NCI-H510A (cell line): ENCODE data around the gene TIMP2.
"Not testable (repeated sequence)": the region's sequence is repeated elsewhere in the genome, so short reads cannot be mapped to it uniquely, and the experiment has no call there.

Source experiments
- DNase-seq: peaks from one replicate; lab custom pipeline; 2025; lab: John Stamatoyannopoulos, UW

Gene TIMP2

GRCh38 chr17:78929908-78930775 lies 5.0 kb upstream of the TIMP2 start:
- no peak for DNase-seq

GRCh38 chr17:78925662-78926555 lies 722 bp upstream of the TIMP2 start:
- no peak for DNase-seq

GRCh38 chr17:78924481-78925151 lies 571 bp downstream of the TIMP2 start:
- DNase-seq: no peak

GRCh38 chr17:78923660-78924453 lies 1.3 kb downstream of the TIMP2 start:
- peak; percentile 64 for DNase-seq

- DNase-seq: no peak
Observed at GRCh38 chr17:78922816-78923498, 2.2 kb downstream of the TIMP2 start.

- no peak for DNase-seq
Observed at GRCh38 chr17:78921437-78921971, 3.7 kb downstream of the TIMP2 start.

- DNase-seq: no peak
Observed at GRCh38 chr17:78920528-78920927, 4.7 kb downstream of the TIMP2 start.

- DNase-seq: no peak
Observed at GRCh38 chr17:78919861-78920450, 5.2 kb downstream of the TIMP2 start.

GRCh38 chr17:78918979-78919378 lies 6.2 kb downstream of the TIMP2 start:
- no peak for DNase-seq

- DNase-seq: no peak
Observed at GRCh38 chr17:78917451-78918275, 7.5 kb downstream of the TIMP2 start.

GRCh38 chr17:78915872-78916632 lies 9.1 kb downstream of the TIMP2 start:
- DNase-seq: no peak

- DNase-seq: no peak
Observed at GRCh38 chr17:78913115-78913514, 12.1 kb downstream of the TIMP2 start.

- DNase-seq: no peak
Observed at GRCh38 chr17:78912082-78912481, 13.1 kb downstream of the TIMP2 start.

GRCh38 chr17:78911543-78911942 lies 13.6 kb downstream of the TIMP2 start:
- DNase-seq: not testable (repeated sequence)

- DNase-seq: no peak
Observed at GRCh38 chr17:78910497-78911284, 14.5 kb downstream of the TIMP2 start.

- no peak for DNase-seq
Observed at GRCh38 chr17:78908426-78908825, 16.8 kb downstream of the TIMP2 start.

GRCh38 chr17:78905541-78905940 lies 19.6 kb downstream of the TIMP2 start:
- DNase-seq: no peak

- DNase-seq: no peak
Observed at GRCh38 chr17:78905116-78905515, 20.1 kb downstream of the TIMP2 start.
